K562 (cell line): ENCODE measurements around the gene G6PC2. TPM values are rescaled to one million over a fixed set of nuclear protein-coding genes. Genes with fewer than 3 reads are reported as not detected.

Experiments used
- HLTF ChIP-seq: fragments of 450-650 bp; IDR thresholded peaks from 2 replicates; pipeline ENCODE4 v1.6.1; 2016
- SMARCE1 ChIP-seq: fragments of 450-650 bp; IDR thresholded peaks from 2 replicates; pipeline ENCODE4 v1.7.1; 2016; ENCODE audit warnings: mild to moderate bottlenecking
- ZC3H4 ChIP-seq: sonication (generic); formaldehyde crosslinking; IDR thresholded peaks from 2 replicates; pipeline ENCODE4 v1.9.0; 2021; ENCODE audit warnings: missing genetic modification reagents, borderline replicate concordance
- polyA plus RNA-seq, 8 experiments: library from polyadenylated mRNA; depleted of rRNA in 4 of 8; stranded (reverse) in 5 of 8; unstranded in 3 of 8; fragments of >200 nt; fragmentation: Nextera tagmentation in 2 of 8; fragmentation: Illumina TruSeq in 1 of 8; extraction: Ambion mirVana in 2 of 8; extraction: Trizol in 1 of 8; gene quantifications; 2 replicates each; pipeline versions ENCODE4 v1.2.1 to v1.2.3, GENCODE V29; 2011 to 2014; ENCODE audit warnings: inconsistent platforms in 1 of 8, missing spikeins in 1 of 8
- total RNA-seq, 7 experiments: library from RNA; depleted of rRNA in 6 of 7; stranded (reverse); fragments of >200 nt in 6 of 7; fragmentation: Illumina TruSeq in 2 of 7; extraction: Trizol in 2 of 7; gene quantifications; 2 replicates each; pipeline versions ENCODE4 v1.2.1 to v1.2.3, GENCODE V29; 2011 to 2021; ENCODE audit warnings: low replicate concordance in 1 of 7
- TF ChIP-seq, protein P1 (sequence below): fragments of 250-450 bp; sonication (Bioruptor Pico); IDR thresholded peaks from 2 replicates; pipeline ENCODE4 v1.4.0; 2020; ENCODE audit warnings: mild to moderate bottlenecking, moderate library complexity, borderline replicate concordance
- TF ChIP-seq, protein P2 (sequence below): fragments of 250-450 bp; sonication (Bioruptor Pico); IDR thresholded peaks from 2 replicates; pipeline ENCODE4 v1.5.0; 2022; ENCODE audit warnings: mild to moderate bottlenecking

Gene G6PC2
- total and polyA plus RNA-seq, 9 of the 15 experiments (the other 6 are each of a cell fraction or from before 2014, with no cell fraction given) = 0.03 to 0.15 TPM; not detected in 7

DNA sequence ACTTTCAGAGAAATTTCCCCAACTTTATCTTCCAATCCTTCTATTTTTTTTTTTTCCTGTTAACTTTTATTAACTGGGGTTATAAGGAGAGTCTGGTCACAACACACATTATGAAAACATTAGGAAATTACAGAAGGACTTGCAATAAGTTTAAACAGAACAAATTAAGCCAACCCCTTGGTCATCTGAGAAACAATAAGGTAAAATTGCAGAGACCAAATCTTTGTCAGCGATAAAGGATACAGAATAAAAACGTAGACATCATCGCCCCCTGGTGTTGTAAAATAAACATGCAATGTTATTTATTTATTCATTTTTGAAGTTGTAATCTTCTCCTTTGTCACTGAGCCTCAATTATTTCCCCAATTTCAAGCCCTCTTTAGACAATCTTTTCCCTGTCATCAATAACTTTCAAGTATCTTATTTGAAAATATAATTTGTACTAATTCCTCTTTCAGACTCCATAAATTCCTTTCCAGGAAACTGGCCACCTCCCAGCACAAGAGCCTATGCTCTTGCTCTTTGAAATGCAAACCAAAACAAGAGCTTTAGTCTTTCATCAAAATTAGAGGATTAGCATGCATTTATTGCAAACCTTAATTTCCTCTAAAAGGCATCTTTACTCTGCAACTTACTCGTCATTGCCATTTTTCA is 19.5 kb downstream of the G6PC2 start (continued):
- TF ChIP-seq SMARCE1 = no peak
- TF ChIP-seq, protein P1, sequence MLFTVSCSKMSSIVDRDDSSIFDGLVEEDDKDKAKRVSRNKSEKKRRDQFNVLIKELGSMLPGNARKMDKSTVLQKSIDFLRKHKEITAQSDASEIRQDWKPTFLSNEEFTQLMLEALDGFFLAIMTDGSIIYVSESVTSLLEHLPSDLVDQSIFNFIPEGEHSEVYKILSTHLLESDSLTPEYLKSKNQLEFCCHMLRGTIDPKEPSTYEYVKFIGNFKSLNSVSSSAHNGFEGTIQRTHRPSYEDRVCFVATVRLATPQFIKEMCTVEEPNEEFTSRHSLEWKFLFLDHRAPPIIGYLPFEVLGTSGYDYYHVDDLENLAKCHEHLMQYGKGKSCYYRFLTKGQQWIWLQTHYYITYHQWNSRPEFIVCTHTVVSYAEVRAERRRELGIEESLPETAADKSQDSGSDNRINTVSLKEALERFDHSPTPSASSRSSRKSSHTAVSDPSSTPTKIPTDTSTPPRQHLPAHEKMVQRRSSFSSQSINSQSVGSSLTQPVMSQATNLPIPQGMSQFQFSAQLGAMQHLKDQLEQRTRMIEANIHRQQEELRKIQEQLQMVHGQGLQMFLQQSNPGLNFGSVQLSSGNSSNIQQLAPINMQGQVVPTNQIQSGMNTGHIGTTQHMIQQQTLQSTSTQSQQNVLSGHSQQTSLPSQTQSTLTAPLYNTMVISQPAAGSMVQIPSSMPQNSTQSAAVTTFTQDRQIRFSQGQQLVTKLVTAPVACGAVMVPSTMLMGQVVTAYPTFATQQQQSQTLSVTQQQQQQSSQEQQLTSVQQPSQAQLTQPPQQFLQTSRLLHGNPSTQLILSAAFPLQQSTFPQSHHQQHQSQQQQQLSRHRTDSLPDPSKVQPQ (CRISPR knock-in tag) = no peak
- no peak for TF ChIP-seq HLTF
- TF ChIP-seq, protein P2, sequence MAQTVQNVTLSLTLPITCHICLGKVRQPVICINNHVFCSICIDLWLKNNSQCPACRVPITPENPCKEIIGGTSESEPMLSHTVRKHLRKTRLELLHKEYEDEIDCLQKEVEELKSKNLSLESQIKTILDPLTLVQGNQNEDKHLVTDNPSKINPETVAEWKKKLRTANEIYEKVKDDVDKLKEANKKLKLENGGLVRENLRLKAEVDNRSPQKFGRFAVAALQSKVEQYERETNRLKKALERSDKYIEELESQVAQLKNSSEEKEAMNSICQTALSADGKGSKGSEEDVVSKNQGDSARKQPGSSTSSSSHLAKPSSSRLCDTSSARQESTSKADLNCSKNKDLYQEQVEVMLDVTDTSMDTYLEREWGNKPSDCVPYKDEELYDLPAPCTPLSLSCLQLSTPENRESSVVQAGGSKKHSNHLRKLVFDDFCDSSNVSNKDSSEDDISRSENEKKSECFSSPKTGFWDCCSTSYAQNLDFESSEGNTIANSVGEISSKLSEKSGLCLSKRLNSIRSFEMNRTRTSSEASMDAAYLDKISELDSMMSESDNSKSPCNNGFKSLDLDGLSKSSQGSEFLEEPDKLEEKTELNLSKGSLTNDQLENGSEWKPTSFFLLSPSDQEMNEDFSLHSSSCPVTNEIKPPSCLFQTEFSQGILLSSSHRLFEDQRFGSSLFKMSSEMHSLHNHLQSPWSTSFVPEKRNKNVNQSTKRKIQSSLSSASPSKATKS (CRISPR knock-in tag) = no peak
- no peak for TF ChIP-seq ZC3H4 (CRISPR knock-in tag)
- TF ChIP-seq, all 486 proteins: peak for 34
